ENCODE measurements around the gene DMXL2.

The DMXL2 gene

GRCh38 chr15:51577636-51578304 is 44.8 kb downstream of the DMXL2 start:
- H3K27ac ChIP-seq (ENCODE audit: low read depth, low read length), result no peak overlapping the region
- TF ChIP-seq CTCF (IDR thresholded peaks at IDR 0.05; ENCODE audit: insufficient read depth, low read length, poor library complexity, severe bottlenecking), result no peak
- no peak for TF ChIP-seq EZH2phosphoT487 (conservative IDR thresholded peaks at IDR 0.05; ENCODE audit: low read length)
- no peaks in the 10 kb centered on the region for H3K36me3 ChIP-seq (ENCODE audit: low read length)
- no peaks in the 10 kb centered on the region for H3K9me3 ChIP-seq (ENCODE audit: insufficient read depth, low read length)
- no peaks in the 10 kb centered on the region for H3K79me2 ChIP-seq (ENCODE audit: insufficient read depth, low read length)
- H2AFZ ChIP-seq (ENCODE audit: low read depth, low read length, severe bottlenecking), result no peak overlapping the region
- no peaks in the 10 kb centered on the region for H4K20me1 ChIP-seq (ENCODE audit: low read depth, low read length)
- no peaks in the 10 kb centered on the region for H3K27me3 ChIP-seq (ENCODE audit: low read length)
- H3F3A ChIP-seq (ENCODE audit: insufficient read depth), result no peaks in the 10 kb centered on the region
- no peak overlapping the region for H3K4me2 ChIP-seq (ENCODE audit: low read depth, low read length, poor library complexity, severe bottlenecking)
- H3K4me3 ChIP-seq (ENCODE audit: insufficient read depth, low read length, poor library complexity, severe bottlenecking), result no peak overlapping the region
- no peaks in the 10 kb centered on the region for H3K9me2 ChIP-seq (replicated peaks; ENCODE audit: insufficient read depth, low read length)
- H3K9ac ChIP-seq (ENCODE audit: low read length), result no peak overlapping the region

- H3K4me3 ChIP-seq (ENCODE audit: insufficient read depth, low read length, poor library complexity, severe bottlenecking), result no peak overlapping the region
- H4K20me1 ChIP-seq (ENCODE audit: low read depth, low read length), result no peaks in the 10 kb centered on the region
- no peaks in the 10 kb centered on the region for H3F3A ChIP-seq (ENCODE audit: insufficient read depth)
- H3K79me2 ChIP-seq (ENCODE audit: insufficient read depth, low read length), result no peaks in the 10 kb centered on the region
- H3K27ac ChIP-seq (ENCODE audit: low read depth, low read length), result no peak overlapping the region
- H3K9ac ChIP-seq (ENCODE audit: low read length), result no peak overlapping the region
- H3K4me2 ChIP-seq (ENCODE audit: low read depth, low read length, poor library complexity, severe bottlenecking), result no peak overlapping the region
- H3K9me2 ChIP-seq (replicated peaks; ENCODE audit: insufficient read depth, low read length), result no peaks in the 10 kb centered on the region
- no peak overlapping the region for H2AFZ ChIP-seq (ENCODE audit: low read depth, low read length, severe bottlenecking)
- no peaks in the 10 kb centered on the region for H3K36me3 ChIP-seq (ENCODE audit: low read length)
- TF ChIP-seq CTCF (IDR thresholded peaks at IDR 0.05; ENCODE audit: insufficient read depth, low read length, poor library complexity, severe bottlenecking) (no peak), EZH2phosphoT487 (conservative IDR thresholded peaks at IDR 0.05; ENCODE audit: low read length) (no peak)
- H3K9me3 ChIP-seq (ENCODE audit: insufficient read depth, low read length), result no peaks in the 10 kb centered on the region
- H3K27me3 ChIP-seq (ENCODE audit: low read length), result no peaks in the 10 kb centered on the region
Measured at GRCh38 chr15:51576911-51577500, 45.6 kb downstream of the DMXL2 start.

GRCh38 chr15:51576286-51576850 is 46.2 kb downstream of the DMXL2 start:
- no peak overlapping the region for H3K4me2 ChIP-seq (ENCODE audit: low read depth, low read length, poor library complexity, severe bottlenecking)
- H3K36me3 ChIP-seq (ENCODE audit: low read length), result no peaks in the 10 kb centered on the region
- no peak overlapping the region for H3K27ac ChIP-seq (ENCODE audit: low read depth, low read length)
- H3K9me3 ChIP-seq (ENCODE audit: insufficient read depth, low read length), result no peaks in the 10 kb centered on the region
- H3K79me2 ChIP-seq (ENCODE audit: insufficient read depth, low read length), result no peaks in the 10 kb centered on the region
- H3F3A ChIP-seq (ENCODE audit: insufficient read depth), result no peaks in the 10 kb centered on the region
- no peak for TF ChIP-seq CTCF (IDR thresholded peaks at IDR 0.05; ENCODE audit: insufficient read depth, low read length, poor library complexity, severe bottlenecking)
- no peak for TF ChIP-seq EZH2phosphoT487 (conservative IDR thresholded peaks at IDR 0.05; ENCODE audit: low read length)
- H3K9ac ChIP-seq (ENCODE audit: low read length), result no peak overlapping the region
- no peaks in the 10 kb centered on the region for H4K20me1 ChIP-seq (ENCODE audit: low read depth, low read length)
- no peak overlapping the region for H3K4me3 ChIP-seq (ENCODE audit: insufficient read depth, low read length, poor library complexity, severe bottlenecking)
- no peak overlapping the region for H2AFZ ChIP-seq (ENCODE audit: low read depth, low read length, severe bottlenecking)
- H3K27me3 ChIP-seq (ENCODE audit: low read length), result no peaks in the 10 kb centered on the region
- H3K9me2 ChIP-seq (replicated peaks; ENCODE audit: insufficient read depth, low read length), result no peaks in the 10 kb centered on the region

Data from SU-DHL-6 (cell line).